Peyer's patch (tissue), 4 donors: ENCODE measurements around the gene ATG101. TPM values are rescaled to one million over a fixed set of nuclear protein-coding genes. Genes with fewer than 3 reads are reported as not detected.

ENCODE experiments used
- DNase-seq, 3 donors: peaks; one replicate each; pipeline ENCODE4 v3.0.0-alpha.2; 2017 to 2019
- H3K27ac ChIP-seq, 4 donors: fragments of 200-600 bp; sonication (generic); one replicate each; pipeline ENCODE4 v1.5.1; 2016 to 2019
- H3K27me3 ChIP-seq, 2 donors: fragments of 200-600 bp; sonication (generic); one replicate each; pipeline ENCODE4 v1.5.1; 2019
- H3K36me3 ChIP-seq, 3 donors: fragments of 200-600 bp; sonication (generic); one replicate each; pipeline ENCODE4 v1.5.1; 2016 to 2019
- H3K4me1 ChIP-seq, 4 donors: fragments of 200-600 bp; sonication (generic); one replicate each; pipeline ENCODE4 v1.5.1; 2016 to 2019
- H3K4me3 ChIP-seq, 4 donors: fragments of 200-600 bp; sonication (generic); 1 replicate in 3 of 4; 2 replicates in 1 of 4; pipeline ENCODE4 v1.5.1; 2016 to 2019; ENCODE audit warnings: mild to moderate bottlenecking in 1 of 4
- H3K9me3 ChIP-seq, 4 donors: fragments of 200-600 bp; sonication (generic); one replicate each; pipeline ENCODE4 v1.5.1; 2016 to 2019; ENCODE audit warnings: mild to moderate bottlenecking in 1 of 4
- CTCF ChIP-seq, 6 experiments: fragments of 450-650 bp in 4 of 6; fragments of 200-600 bp in 2 of 6; sonication (generic) in 1 of 6; IDR thresholded peaks; one replicate each; pipeline ENCODE4 v1.5.1; 2017 to 2019; ENCODE audit warnings: antibody characterized with exemption in 6 of 6, mild to moderate bottlenecking in 3 of 6, moderate library complexity in 1 of 6
- POLR2A ChIP-seq, 2 donors: fragments of 450-650 bp; IDR thresholded peaks; one replicate each; pipeline ENCODE4 v1.5.1; 2017; ENCODE audit warnings: antibody characterized with exemption in 2 of 2, mild to moderate bottlenecking in 2 of 2, moderate library complexity in 2 of 2
- total RNA-seq, 4 donors: library from RNA; depleted of rRNA; stranded (reverse); fragments of >200 nt; gene quantifications; one replicate each; pipeline ENCODE4 v1.1.0, GENCODE V29; 2016

ATG101 gene
- 10 to 100 TPM; 31.5 to 39.6 (median 33.9) TPM for total RNA-seq

- Histone ChIP-seq H3K36me3 (peaks cover 0 to 17% (median 0%) of the 10 kb centered on the region in 3 donors), H3K4me3 (peak within 1 kb of the TSS; percentile 77 to 93 (median 80)), H3K9me3 (no peaks in the 10 kb centered on the region), H3K27me3 (no peaks in the 10 kb centered on the region), H3K27ac (peak within 1 kb of the TSS; percentile 79 to 91 (median 84)), H3K4me1 (peaks cover 0 to 15% (median 7%) of the 10 kb centered on the region in 4 donors)
- TF ChIP-seq POLR2A (IDR thresholded peaks at IDR 0.05) (peak; percentile 53 to 64), CTCF (IDR thresholded peaks at IDR 0.05) (peak; percentile 57 to 72 (median 61))
- peak; percentile 85 to 94 (median 91) for DNase-seq
Observed at GRCh38 chr12:52069327-52070184, at the start of gene ATG101. ATG101 (plus strand) TSS chr12:52069978; CDS start chr12:52073651, 3,673 bp downstream.

GRCh38 chr12:52020539-52021336 is 49.0 kb upstream of the ATG101 start:
- Histone ChIP-seq H3K4me1 (peaks cover 0 to 18% (median 8%) of the 10 kb centered on the region in 4 donors), H3K27me3 (no peaks in the 10 kb centered on the region), H3K36me3 (no peaks in the 10 kb centered on the region), H3K27ac (no peak overlapping the region), H3K4me3 (no peak overlapping the region), H3K9me3 (no peaks in the 10 kb centered on the region)
- DNase-seq = peak; percentile 58 to 83 (median 75)
- peak; percentile 53 to 74 (median 58) for TF ChIP-seq CTCF (IDR thresholded peaks at IDR 0.05)
- no peak for TF ChIP-seq POLR2A (IDR thresholded peaks at IDR 0.05)

GRCh38 chr12:52022841-52023181 is 47.0 kb upstream of the ATG101 start:
- Histone ChIP-seq H3K36me3 (no peaks in the 10 kb centered on the region), H3K27me3 (no peaks in the 10 kb centered on the region), H3K4me1 (peaks cover 0 to 23% (median 10%) of the 10 kb centered on the region in 4 donors), H3K9me3 (no peaks in the 10 kb centered on the region), H3K27ac (peak overlapping the region; percentile 7 to 92 (median 82)), H3K4me3 (peak overlapping the region; percentile 42 to 65 (median 59))
- DNase-seq = peak; percentile 46 to 70 (median 67)
- TF ChIP-seq POLR2A (IDR thresholded peaks at IDR 0.05) = no peak
- TF ChIP-seq CTCF (IDR thresholded peaks at IDR 0.05) = no peak

GRCh38 chr12:52023182-52023975 is 46.4 kb upstream of the ATG101 start:
- peak overlapping the region; percentile 7 to 92 (median 82) for H3K27ac ChIP-seq
- TF ChIP-seq POLR2A (IDR thresholded peaks at IDR 0.05) = no peak
- TF ChIP-seq CTCF (IDR thresholded peaks at IDR 0.05) = peak; percentile 94 to 98 (median 96)

More at GRCh38 chr12:52023182-52023975, 46.4 kb upstream of the ATG101 start:
- Histone ChIP-seq H3K36me3 (no peaks in the 10 kb centered on the region), H3K4me3 (peak overlapping the region; percentile 42 to 65 (median 59)), H3K4me1 (peaks cover 0 to 23% (median 10%) of the 10 kb centered on the region in 4 donors), H3K9me3 (no peaks in the 10 kb centered on the region), H3K27me3 (no peaks in the 10 kb centered on the region)
- DNase-seq = peak; percentile 93 to 96 (median 94)
